HepG2 (cell line): ENCODE measurements around the gene AQP7. TPM values are rescaled to one million over a fixed set of nuclear protein-coding genes. Genes with fewer than 3 reads are reported as not detected.

Experiments used
- ATAC-seq: fragments of 200-7000 bp; cut with Tn5 transposase; 3 replicates; pipeline ENCODE4 v1.9.1; 2020; ENCODE audit warnings: mild to moderate bottlenecking, moderate library complexity
- BruUV-seq: library from RNA; stranded (reverse); fragments of 400-500 nt; replicated peaks from 2 replicates; lab custom pipeline; 2021; lab: Mats Ljungman, UMichigan
- CTCF ChIA-PET: fragments of 300-600 bp; formaldehyde crosslinking; extraction: SDS; loops from one replicate; lab custom pipeline; 2021; ENCODE audit warnings: low total read pairs, inconsistent platforms, low intra/inter-chr PET ratio; lab: Yijun Ruan, JAX
- POLR2A ChIA-PET: fragments of 350-600 bp; sonication (Branson Sonifier 250); formaldehyde crosslinking; loops from one replicate; lab custom pipeline; 2020; ENCODE audit warnings: antibody characterized with exemption, inconsistent platforms; lab: Yijun Ruan, JAX
- DNase-seq: peaks from one replicate; pipeline ENCODE4 v3.0.0-alpha.2; 2015; ENCODE audit warnings: low spot score
- FAIRE-seq: peaks from 3 replicates; lab custom pipeline; 2011; peaks lifted over from hg19 to GRCh38; lab: Jason Lieb, UNC
- H2AFZ ChIP-seq: one replicate; pipeline ENCODE4 v1.6.1; 2011; ENCODE audit warnings: low read length, inconsistent platforms
- H3K27ac ChIP-seq: fragments of 300-600 bp; 3 replicates; pipeline ENCODE4 v1.8.0; 2011; ENCODE audit warnings: mixed run types, mild to moderate bottlenecking, mixed read lengths, low read length, inconsistent platforms; ENCODE audit not compliant: insufficient read depth; ENCODE audit errors: extremely low read length
- H3K27me3 ChIP-seq, 2 experiments: fragments of 200-600 bp in 1 of 2; 2 replicates in 1 of 2; 3 replicates in 1 of 2; pipeline versions ENCODE4 v1.6.0 to v1.8.0; 2011; ENCODE audit warnings: low read length in 2 of 2, mild to moderate bottlenecking in 2 of 2, moderate library complexity in 2 of 2, inconsistent platforms in 1 of 2; ENCODE audit not compliant: insufficient read depth in 2 of 2, control insufficient read depth in 1 of 2
- H3K36me3 ChIP-seq, 2 experiments: fragments of 200-600 bp in 1 of 2; replicated peaks in 1 of 2; 2 replicates in 1 of 2; 3 replicates in 1 of 2; pipeline versions ENCODE4 v1.5.1 to v1.8.0; 2011; ENCODE audit warnings: low read length in 2 of 2, inconsistent platforms in 1 of 2; ENCODE audit not compliant: insufficient read depth in 2 of 2, control insufficient read depth in 1 of 2
- H3K4me1 ChIP-seq: 2 replicates; pipeline ENCODE4 v1.5.1; 2012; ENCODE audit warnings: low read length, inconsistent platforms; ENCODE audit not compliant: insufficient read depth
- H3K4me2 ChIP-seq: 2 replicates; pipeline ENCODE4 v1.6.0; 2011; ENCODE audit warnings: low read depth, low read length, inconsistent platforms
- H3K4me3 ChIP-seq, 3 experiments: fragments of 200-600 bp in 1 of 3; sonication (generic), shearing (Covaris generic) in 1 of 3; replicated peaks in 1 of 3; 2 replicates each; pipeline ENCODE4 v1.5.1; 2011 to 2016; ENCODE audit warnings: low read length in 3 of 3, inconsistent platforms in 2 of 3, low read depth in 2 of 3, mild to moderate bottlenecking in 2 of 3, control low read depth in 1 of 3, mixed read lengths in 1 of 3; ENCODE audit not compliant: insufficient read depth in 1 of 3
- H3K79me2 ChIP-seq: one replicate; pipeline ENCODE4 v1.6.1; 2011; ENCODE audit warnings: low read length, inconsistent platforms; ENCODE audit not compliant: insufficient read depth
- H3K9ac ChIP-seq: 2 replicates; pipeline ENCODE4 v1.6.0; 2011; ENCODE audit warnings: mild to moderate bottlenecking, low read depth, low read length, inconsistent platforms; ENCODE audit not compliant: insufficient read depth
- H3K9me3 ChIP-seq: 2 replicates; pipeline ENCODE4 v1.5.1; 2012; ENCODE audit warnings: mild to moderate bottlenecking, low read length
- H4K20me1 ChIP-seq: 2 replicates; pipeline ENCODE4 v1.6.0; 2011; ENCODE audit warnings: inconsistent platforms, mild to moderate bottlenecking, low read length, moderate library complexity; ENCODE audit not compliant: insufficient read depth
- ELF4 ChIP-seq: sonication (generic); formaldehyde crosslinking; IDR thresholded peaks from 2 replicates; pipeline ENCODE4 v1.5.0; 2020; ENCODE audit warnings: missing genetic modification reagents, mild to moderate bottlenecking, moderate library complexity, borderline replicate concordance
- ELK4 ChIP-seq: sonication (generic); formaldehyde crosslinking; IDR thresholded peaks from 2 replicates; pipeline ENCODE4 v1.9.0; 2021; ENCODE audit warnings: missing genetic modification reagents, borderline replicate concordance
- KDM3A ChIP-seq: IDR thresholded peaks from 2 replicates; pipeline ENCODE4 v1.6.1; 2018; ENCODE audit warnings: low read depth, missing compliant biosample characterization
- RFXANK ChIP-seq: IDR thresholded peaks from 2 replicates; pipeline ENCODE4 v1.6.1; 2016
- WGBS: methylation state at CpG from one replicate; pipeline ENCODE4 v1.1.6; 2017; ENCODE audit warnings: low lambda C conversion rate; 5-methylcytosine and 5-hydroxymethylcytosine counted together
- in situ Hi-C: cut with HindIII; loops from 2 replicates; pipeline ENCODE4 v1.10.0; 2017; ENCODE audit warnings: low pct_unique_long_range_greater_than_20kb; ENCODE audit not compliant: extremely low pct_ligation_motif_present
- intact Hi-C: fragments of 100-400 bp; cut with micrococcal nuclease; formaldehyde crosslinking; loops from one replicate; pipeline ENCODE4 v1.10.0; 2022; ENCODE audit not compliant: unreplicated experiment
- polyA plus RNA-seq, 8 experiments: library from polyadenylated mRNA; depleted of rRNA in 3 of 8; stranded (reverse) in 7 of 8; unstranded in 1 of 8; fragments of >200 nt; fragmentation: Illumina TruSeq in 4 of 8; extraction: Trizol in 4 of 8; gene quantifications; 2 replicates each; pipeline versions ENCODE4 v1.2.1 to v1.2.3, GENCODE V29; 2011 to 2016; ENCODE audit warnings: low read depth in 4 of 8, missing spikeins in 1 of 8, mixed read lengths in 1 of 8; ENCODE audit not compliant: insufficient read depth in 1 of 8
- total RNA-seq, 5 experiments: library from RNA; depleted of rRNA; stranded (reverse); fragments of >200 nt; fragmentation: Illumina TruSeq; extraction: Trizol; gene quantifications; 2 replicates each; pipeline ENCODE4 v1.2.3, GENCODE V29; 2016; ENCODE audit warnings: low read depth in 1 of 5
- TF ChIP-seq, protein P1 (sequence below): sonication (generic); formaldehyde crosslinking; conservative IDR thresholded peaks from 2 replicates; pipeline ENCODE4 v1.4.0; 2020; ENCODE audit warnings: missing genetic modification reagents

The AQP7 gene
- total and polyA plus RNA-seq, 2 of the 13 experiments (the other 11 are each of a cell fraction or from before 2014, with no cell fraction given) = 1.9 to 2.1 TPM

- TF ChIP-seq ELF4 (CRISPR knock-in tag) = no peak
These were observed 38.2 kb upstream of the AQP7 start (continued) for GRCh38 chr9:33440609-33441008.

DNA sequence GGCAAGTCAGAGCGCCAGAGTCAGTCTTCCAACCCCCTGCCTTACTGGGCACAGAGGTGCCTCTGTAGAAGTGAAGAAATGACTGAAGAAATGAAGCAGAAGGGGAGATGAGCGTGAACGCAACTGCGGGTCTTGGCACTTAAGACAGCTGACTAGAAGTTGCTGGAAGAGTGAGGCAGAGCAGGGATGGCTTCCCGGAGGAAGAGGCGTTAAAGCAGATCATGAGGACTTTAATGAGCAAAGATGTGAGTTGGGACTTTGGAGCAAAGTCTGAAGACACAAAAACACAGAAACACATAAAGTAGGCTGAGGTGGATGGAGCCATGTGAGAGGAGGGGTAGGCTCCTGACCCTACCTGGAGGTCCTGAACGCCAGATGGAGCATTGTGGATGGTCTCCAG, 37.8 kb upstream of the AQP7 start:
- no peak overlapping the region for H3K4me2 ChIP-seq
- no peaks in the 10 kb centered on the region for H3K36me3 ChIP-seq
- WGBS = 90% methylated on average over 7 of the region's 7 CpGs
- H2AFZ ChIP-seq = no peak overlapping the region
- H3K27me3 ChIP-seq = peaks cover 2 to 24% of the 10 kb centered on the region in 2 experiments; a peak in 4 of 5 replicates
- H3K9me3 ChIP-seq = no peaks in the 10 kb centered on the region
- H3K4me1 ChIP-seq = peaks cover 38% of the 10 kb centered on the region
- no TSS peak for BruUV-seq
- DNase-seq (no peak), ATAC-seq (no peak), FAIRE-seq (no peak)
- in situ Hi-C loops (no loop called here), intact Hi-C loops (no loop called here)
- ChIA-PET CTCF (no interaction called here), POLR2A (interaction anchor here (1.0 kb wide), 1 partner anchor 33 kb away, joined by 3 read pairs; the partner anchor contains the start of gene NOL6)
- H3K79me2 ChIP-seq = no peaks in the 10 kb centered on the region
- no peak overlapping the region for H3K9ac ChIP-seq
- no peak overlapping the region for H3K4me3 ChIP-seq
- TF ChIP-seq ELK4 (CRISPR knock-in tag) = no peak
- TF ChIP-seq KDM3A (CRISPR knock-in tag) = no peak
- TF ChIP-seq RFXANK (CRISPR knock-in tag) = no peak
- TF ChIP-seq, protein P1, sequence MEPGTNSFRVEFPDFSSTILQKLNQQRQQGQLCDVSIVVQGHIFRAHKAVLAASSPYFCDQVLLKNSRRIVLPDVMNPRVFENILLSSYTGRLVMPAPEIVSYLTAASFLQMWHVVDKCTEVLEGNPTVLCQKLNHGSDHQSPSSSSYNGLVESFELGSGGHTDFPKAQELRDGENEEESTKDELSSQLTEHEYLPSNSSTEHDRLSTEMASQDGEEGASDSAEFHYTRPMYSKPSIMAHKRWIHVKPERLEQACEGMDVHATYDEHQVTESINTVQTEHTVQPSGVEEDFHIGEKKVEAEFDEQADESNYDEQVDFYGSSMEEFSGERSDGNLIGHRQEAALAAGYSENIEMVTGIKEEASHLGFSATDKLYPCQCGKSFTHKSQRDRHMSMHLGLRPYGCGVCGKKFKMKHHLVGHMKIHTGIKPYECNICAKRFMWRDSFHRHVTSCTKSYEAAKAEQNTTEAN (CRISPR knock-in tag) = no peak
- no peaks in the 10 kb centered on the region for H4K20me1 ChIP-seq
- no peak overlapping the region for H3K27ac ChIP-seq
